Measurements from ENCODE around the gene NHEJ1.
A peak's percentile ranks its signal among the peaks of the same experiment; 100 is the strongest.
"Not testable (repeated sequence)": the region's sequence is repeated elsewhere in the genome, so short reads cannot be mapped to it uniquely, and the experiment has no call there.

NHEJ1 gene

DNA sequence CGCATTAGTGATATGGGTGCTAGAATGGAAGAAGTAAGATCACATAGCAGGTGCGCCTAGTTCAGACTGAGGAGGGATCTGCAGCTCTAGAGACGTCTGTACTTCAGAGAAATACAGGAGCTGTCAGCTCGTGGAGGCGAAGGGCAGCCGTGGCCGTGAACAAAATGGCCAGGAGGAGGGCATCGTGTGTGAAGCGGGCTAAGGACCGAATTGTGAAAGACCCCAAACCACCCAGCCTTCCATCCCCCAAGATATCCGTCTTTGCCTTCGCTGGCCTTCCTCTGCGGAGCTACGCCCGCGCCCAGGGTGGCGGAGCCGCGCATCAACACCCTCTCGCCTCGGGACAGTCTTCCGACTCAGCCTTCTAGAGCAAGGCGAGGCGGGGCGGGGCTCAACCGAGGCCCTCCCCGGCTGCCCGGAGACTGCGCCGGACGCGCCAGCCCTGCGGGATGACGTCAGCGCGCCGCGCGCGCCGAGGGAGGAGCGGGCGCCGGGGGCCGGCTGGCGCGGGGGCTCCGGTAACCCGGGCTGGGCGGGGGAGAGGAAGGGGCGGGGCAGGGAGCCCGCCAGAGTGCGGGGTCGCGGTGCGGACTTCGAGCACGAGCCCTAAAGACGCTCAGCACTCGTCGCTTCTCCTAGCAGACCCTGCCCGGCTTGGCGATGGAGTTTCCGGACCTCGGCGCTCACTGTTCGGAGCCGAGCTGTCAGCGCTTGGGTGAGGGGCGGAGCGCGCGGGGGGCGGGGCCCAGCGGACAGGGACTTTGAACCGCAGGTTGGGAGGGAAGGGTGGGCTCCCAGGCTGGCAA is 45.9 kb upstream of the NHEJ1 start, which contains the start of gene ZFAND2B:
Gene ZFAND2B, plus strand, starts transcription at position 455 of the 806 bp plus-strand sequence. Its CDS starts 206 bp downstream, at position 661.
- H3K4me3 ChIP-seq (ENCODE audit: low read depth, low read length), result peak within 1 kb of the TSS; percentile 86
- TF ChIP-seq, protein P1, sequence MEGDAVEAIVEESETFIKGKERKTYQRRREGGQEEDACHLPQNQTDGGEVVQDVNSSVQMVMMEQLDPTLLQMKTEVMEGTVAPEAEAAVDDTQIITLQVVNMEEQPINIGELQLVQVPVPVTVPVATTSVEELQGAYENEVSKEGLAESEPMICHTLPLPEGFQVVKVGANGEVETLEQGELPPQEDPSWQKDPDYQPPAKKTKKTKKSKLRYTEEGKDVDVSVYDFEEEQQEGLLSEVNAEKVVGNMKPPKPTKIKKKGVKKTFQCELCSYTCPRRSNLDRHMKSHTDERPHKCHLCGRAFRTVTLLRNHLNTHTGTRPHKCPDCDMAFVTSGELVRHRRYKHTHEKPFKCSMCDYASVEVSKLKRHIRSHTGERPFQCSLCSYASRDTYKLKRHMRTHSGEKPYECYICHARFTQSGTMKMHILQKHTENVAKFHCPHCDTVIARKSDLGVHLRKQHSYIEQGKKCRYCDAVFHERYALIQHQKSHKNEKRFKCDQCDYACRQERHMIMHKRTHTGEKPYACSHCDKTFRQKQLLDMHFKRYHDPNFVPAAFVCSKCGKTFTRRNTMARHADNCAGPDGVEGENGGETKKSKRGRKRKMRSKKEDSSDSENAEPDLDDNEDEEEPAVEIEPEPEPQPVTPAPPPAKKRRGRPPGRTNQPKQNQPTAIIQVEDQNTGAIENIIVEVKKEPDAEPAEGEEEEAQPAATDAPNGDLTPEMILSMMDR (IDR thresholded peaks at IDR 0.05; ENCODE audit: insufficient read depth, low read length, missing control alignments), result no peak
- ChIA-PET POLR2A (interaction anchor here (0.5 to 2.9 kb wide), 11 partner anchors 11 to 72 kb away, joined by 3 to 27 read pairs (median 4); partner anchors contain the start of genes ABCB6, ANKZF1, ATG9A and CNPPD1), CTCF (interaction anchor here (0.7 to 4.2 kb wide), 14 partner anchors 10 to 324 kb away, joined by 3 to 26 read pairs (median 4); partner anchors contain the start of genes ANKZF1, ATG9A and CNPPD1)
- DNase-seq (ENCODE audit: low read depth, low spot score), result no peak

DNA sequence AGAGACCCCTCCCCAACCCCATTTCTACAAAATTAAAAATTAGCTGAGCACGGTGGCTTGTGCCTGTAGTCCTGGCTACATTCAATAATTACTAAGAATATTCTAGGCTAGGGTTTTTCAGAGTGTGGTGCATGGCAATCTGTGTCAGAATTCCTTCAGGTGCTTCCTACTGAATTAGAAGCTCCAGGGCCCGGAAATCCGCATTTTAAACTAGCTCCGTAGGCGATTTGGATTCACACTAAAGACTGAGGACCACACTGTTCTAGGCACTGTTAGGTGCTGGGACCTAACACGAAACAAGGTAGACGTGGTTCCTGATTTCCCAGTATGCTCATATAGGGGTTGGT is 45.3 kb upstream of the NHEJ1 start:
- ChIA-PET POLR2A (interaction anchor here (0.7 to 2.9 kb wide), 7 partner anchors 11 to 44 kb away, joined by 3 to 27 read pairs (median 6); partner anchors contain the start of genes ABCB6, ANKZF1, ATG9A and CNPPD1), CTCF (interaction anchor here (0.7 to 4.2 kb wide), 14 partner anchors 9 to 324 kb away, joined by 3 to 26 read pairs (median 4); partner anchors contain the start of genes ANKZF1, ATG9A and CNPPD1)
- no peak for DNase-seq (ENCODE audit: low read depth, low spot score)
- TF ChIP-seq, protein P1 (IDR thresholded peaks at IDR 0.05; ENCODE audit: insufficient read depth, low read length, missing control alignments), result no peak
- H3K4me3 ChIP-seq (ENCODE audit: low read depth, low read length), result peak overlapping the region; percentile 79

DNA sequence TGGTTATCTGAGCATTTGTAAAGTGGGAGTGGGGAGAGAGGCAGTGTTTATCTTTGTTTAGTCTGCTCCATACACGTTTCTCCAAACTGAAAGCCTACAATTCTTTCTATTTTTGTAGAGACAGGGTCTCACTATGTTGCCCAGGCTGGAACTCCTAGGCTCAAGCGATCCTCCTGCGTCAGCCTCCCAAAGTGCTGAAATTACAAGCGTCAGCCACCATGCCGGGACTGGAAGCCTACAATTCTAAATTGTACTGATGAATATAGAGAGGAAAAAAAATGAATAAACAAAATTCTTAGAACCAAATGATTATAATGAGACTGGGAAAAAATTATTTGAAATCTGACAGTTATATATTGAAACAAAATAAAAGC is 44.5 kb upstream of the NHEJ1 start:
- no peak for DNase-seq (ENCODE audit: low read depth, low spot score)
- ChIA-PET POLR2A (interaction anchor here (2.0 kb wide), 1 partner anchor 29 kb away, joined by 10 read pairs; the partner anchor contains the start of gene CNPPD1), CTCF (interaction anchor here (1.5 to 2.3 kb wide), 4 partner anchors 9 to 325 kb away, joined by 4 to 11 read pairs (median 5); no protein-coding TSS in a partner anchor)
- TF ChIP-seq, protein P1 (IDR thresholded peaks at IDR 0.05; ENCODE audit: insufficient read depth, low read length, missing control alignments), result no peak
- no peak overlapping the region for H3K4me3 ChIP-seq (ENCODE audit: low read depth, low read length)

DNA sequence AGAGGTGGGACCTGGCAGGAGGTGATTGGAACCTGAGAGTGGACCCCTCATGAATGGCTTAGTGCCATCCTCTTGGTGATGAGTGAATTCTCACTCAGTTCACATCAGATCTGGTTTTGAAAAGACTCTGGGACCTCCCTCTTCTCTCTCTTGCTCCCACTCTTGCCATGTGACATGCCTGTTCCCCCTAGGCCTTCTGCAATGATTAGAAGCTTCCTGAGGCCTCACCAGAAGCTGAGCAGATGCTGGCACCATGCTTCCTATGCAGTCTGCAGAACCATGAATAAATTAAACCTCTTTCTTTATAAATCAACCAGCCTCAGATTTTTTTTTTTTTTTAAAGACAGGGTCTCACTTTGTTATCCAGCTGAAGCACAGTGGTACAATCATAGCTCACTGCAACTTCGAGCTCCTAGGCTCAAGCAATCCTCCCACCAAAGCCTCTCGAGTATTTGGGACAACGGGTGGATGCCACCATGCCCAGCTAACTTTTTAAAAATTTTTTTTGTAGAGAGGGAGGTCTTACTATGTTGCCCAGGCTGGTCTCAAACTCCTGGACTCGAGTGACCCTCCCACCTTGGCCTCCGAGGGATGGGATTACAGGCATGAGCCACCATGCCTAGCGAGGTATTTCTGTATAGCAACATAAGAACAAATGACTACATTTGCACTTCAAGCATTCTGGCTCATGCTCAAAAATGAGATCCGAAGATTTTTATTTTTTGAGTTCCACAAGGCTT is 44.0 kb upstream of the NHEJ1 start:
- CTCF ChIA-PET, result interaction anchor here (0.6 to 2.5 kb wide), 5 partner anchors 29 to 133 kb away, joined by 3 to 13 read pairs (median 4); no protein-coding TSS in a partner anchor
- DNase-seq (ENCODE audit: low read depth, low spot score), result no peak
- POLR2A ChIA-PET, result no interaction called here
- no peak overlapping the region for H3K4me3 ChIP-seq (ENCODE audit: low read depth, low read length)
- TF ChIP-seq, protein P1 (IDR thresholded peaks at IDR 0.05; ENCODE audit: insufficient read depth, low read length, missing control alignments), result no peak

DNA sequence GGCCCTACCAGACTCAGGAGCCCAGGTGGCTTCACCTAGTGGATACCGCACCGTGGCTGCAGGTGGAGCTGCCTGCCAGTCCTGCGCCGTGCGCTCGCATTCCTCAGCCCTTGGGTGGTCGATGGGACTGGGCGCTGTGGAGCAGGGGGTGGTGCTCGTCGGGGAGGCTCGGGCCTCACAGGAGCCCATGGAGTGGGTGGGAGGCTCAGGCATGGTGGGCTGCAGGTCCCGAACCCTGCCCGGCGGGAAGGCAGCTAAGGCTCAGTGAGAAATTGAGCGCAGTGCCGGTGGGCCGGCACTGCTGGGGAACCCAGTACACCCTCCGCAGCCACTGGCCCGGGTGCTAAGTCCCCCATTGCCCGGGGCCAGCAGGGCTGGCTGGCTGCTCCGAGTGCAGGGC is 40.7 kb upstream of the NHEJ1 start:
- CTCF ChIA-PET, result interaction anchor here (1.4 kb wide), 1 partner anchor 93 kb away, joined by 4 read pairs; no protein-coding TSS in a partner anchor
- POLR2A ChIA-PET, result interaction anchor here (1.2 kb wide), 1 partner anchor 26 kb away, joined by 3 read pairs; no protein-coding TSS in a partner anchor
- not testable (repeated sequence) for H3K4me3 ChIP-seq (ENCODE audit: low read depth, low read length); DNase-seq (ENCODE audit: low read depth, low spot score)

DNA sequence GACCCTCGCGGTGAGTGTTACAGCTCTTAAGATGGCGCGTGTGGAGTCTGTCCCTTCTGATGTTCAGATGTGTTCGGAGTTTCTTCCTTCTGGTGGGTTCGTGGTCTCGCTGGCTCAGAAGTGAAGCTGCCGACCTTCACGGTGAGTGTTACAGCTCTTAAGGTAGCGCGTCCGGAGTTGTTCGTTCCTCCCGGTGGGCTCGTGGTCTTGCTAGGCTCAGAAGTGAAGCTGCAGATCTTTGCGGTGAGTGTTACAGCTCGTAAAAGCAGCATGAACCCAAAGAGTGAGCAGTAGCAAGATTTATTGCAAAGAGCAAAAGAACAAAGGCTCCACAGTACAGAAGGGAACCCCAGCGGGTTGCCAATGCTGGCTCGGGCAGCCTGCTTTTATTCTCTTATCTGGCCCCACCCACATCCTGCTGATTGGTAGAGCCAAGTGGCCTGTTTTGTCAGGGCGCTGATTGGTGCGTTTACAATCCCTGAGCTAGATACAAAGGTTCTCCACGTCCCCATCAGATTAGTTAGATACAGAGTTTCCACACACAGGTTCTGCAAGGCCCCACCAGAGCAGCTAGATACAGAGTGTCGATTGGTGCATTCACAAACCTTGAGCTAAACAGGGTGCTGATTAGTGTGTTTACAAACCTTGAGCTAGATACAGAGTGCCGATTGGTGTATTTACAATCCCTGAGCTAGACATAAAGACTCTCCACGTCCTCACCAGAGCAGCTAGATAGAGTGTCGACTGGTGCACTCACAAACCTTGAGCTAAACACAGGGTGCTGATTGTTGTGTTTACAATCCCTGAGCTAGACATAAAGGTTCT is 40.1 kb upstream of the NHEJ1 start:
- H3K4me3 ChIP-seq (ENCODE audit: low read depth, low read length); DNase-seq (ENCODE audit: low read depth, low spot score): not testable (repeated sequence)
- ChIA-PET POLR2A (interaction anchor here (1.2 kb wide), 1 partner anchor 25 kb away, joined by 3 read pairs; no protein-coding TSS in a partner anchor), CTCF (interaction anchor here (1.0 to 1.4 kb wide), 3 partner anchors 21 to 94 kb away, joined by 3 to 4 read pairs (median 3); no protein-coding TSS in a partner anchor)
